Lower leg skin (tissue), 3 donors: ENCODE results near the gene SRCIN1.

ENCODE experiments used
- POLR2A ChIP-seq, 2 donors: fragments of 450-650 bp; IDR thresholded peaks; one replicate each; pipeline ENCODE4 v1.6.1; 2016 to 2017; ENCODE audit warnings: antibody characterized with exemption in 2 of 2, mild to moderate bottlenecking in 1 of 2, moderate library complexity in 1 of 2
- TF ChIP-seq, protein P1 (sequence below), 3 donors: fragments of 450-650 bp; IDR thresholded peaks; one replicate each; pipeline ENCODE4 v1.5.1; 2016; ENCODE audit warnings: antibody characterized with exemption in 3 of 3, mild to moderate bottlenecking in 3 of 3, moderate library complexity in 2 of 3

GRCh38 chr17:38549285-38549684, 56.5 kb downstream of the SRCIN1 start:
- TF ChIP-seq POLR2A (IDR thresholded peaks at IDR 0.05) = no peak
- TF ChIP-seq, protein P1, sequence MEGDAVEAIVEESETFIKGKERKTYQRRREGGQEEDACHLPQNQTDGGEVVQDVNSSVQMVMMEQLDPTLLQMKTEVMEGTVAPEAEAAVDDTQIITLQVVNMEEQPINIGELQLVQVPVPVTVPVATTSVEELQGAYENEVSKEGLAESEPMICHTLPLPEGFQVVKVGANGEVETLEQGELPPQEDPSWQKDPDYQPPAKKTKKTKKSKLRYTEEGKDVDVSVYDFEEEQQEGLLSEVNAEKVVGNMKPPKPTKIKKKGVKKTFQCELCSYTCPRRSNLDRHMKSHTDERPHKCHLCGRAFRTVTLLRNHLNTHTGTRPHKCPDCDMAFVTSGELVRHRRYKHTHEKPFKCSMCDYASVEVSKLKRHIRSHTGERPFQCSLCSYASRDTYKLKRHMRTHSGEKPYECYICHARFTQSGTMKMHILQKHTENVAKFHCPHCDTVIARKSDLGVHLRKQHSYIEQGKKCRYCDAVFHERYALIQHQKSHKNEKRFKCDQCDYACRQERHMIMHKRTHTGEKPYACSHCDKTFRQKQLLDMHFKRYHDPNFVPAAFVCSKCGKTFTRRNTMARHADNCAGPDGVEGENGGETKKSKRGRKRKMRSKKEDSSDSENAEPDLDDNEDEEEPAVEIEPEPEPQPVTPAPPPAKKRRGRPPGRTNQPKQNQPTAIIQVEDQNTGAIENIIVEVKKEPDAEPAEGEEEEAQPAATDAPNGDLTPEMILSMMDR (IDR thresholded peaks at IDR 0.05) = no peak
